Ovary (tissue), 9 donors: ENCODE measurements around the gene KIAA1328. TPM values are rescaled to one million over a fixed set of nuclear protein-coding genes. Genes with fewer than 3 reads are reported as not detected.

Experiments used
- DNase-seq, 5 donors: peaks; one replicate each; pipeline ENCODE4 v3.0.0-alpha.2; 2019 to 2020
- H3K27ac ChIP-seq, 2 donors: fragments of 200-600 bp; one replicate each; pipeline versions ENCODE4 v1.5.1 to v1.8.0; 2019 to 2022
- H3K27me3 ChIP-seq: fragments of 200-600 bp; one replicate; pipeline ENCODE4 v1.8.0; 2022
- H3K36me3 ChIP-seq: fragments of 200-600 bp; sonication (generic); one replicate; pipeline ENCODE4 v1.5.1; 2019
- H3K4me1 ChIP-seq: one replicate; pipeline ENCODE4 v1.8.1; 2013; ENCODE audit warnings: mild to moderate bottlenecking, moderate library complexity; ENCODE audit not compliant: insufficient read depth
- H3K4me3 ChIP-seq: fragments of 200-600 bp; sonication (generic); one replicate; pipeline ENCODE4 v1.5.1; 2017
- H3K9me3 ChIP-seq, 2 donors: fragments of 200-600 bp in 1 of 2; sonication (generic) in 1 of 2; one replicate each; pipeline versions ENCODE4 v1.5.1 to v1.8.1; 2013 to 2019; ENCODE audit warnings: mild to moderate bottlenecking in 1 of 2, moderate library complexity in 1 of 2
- EP300 ChIP-seq: sonication (generic); formaldehyde crosslinking; IDR thresholded peaks from one replicate; pipeline ENCODE4 v1.6.1; 2017; ENCODE audit warnings: antibody characterized with exemption
- POLR2A ChIP-seq: fragments of 450-650 bp; IDR thresholded peaks from one replicate; pipeline ENCODE4 v1.6.1; 2017; ENCODE audit warnings: antibody characterized with exemption, mild to moderate bottlenecking, moderate library complexity
- WGBS, 3 donors: extraction: QIAGEN DNeasy Blood & Tissue Kit in 1 of 3; methylation state at CpG; one replicate each; pipeline versions ENCODE4 v1.1.5 to v1.1.7; 2013 to 2017; 5-methylcytosine and 5-hydroxymethylcytosine counted together
- intact Hi-C, 4 donors: fragments of 100-400 bp; cut with DNase I; formaldehyde crosslinking; loops; one replicate each; pipeline versions ENCODE4 v1.11.0 to v1.15.1; 2022 to 2023
- polyA plus RNA-seq, 2 donors: library from polyadenylated mRNA; stranded (reverse); fragments of 200-250 nt in 1 of 2; fragments of 350-450 nt in 1 of 2; fragmentation: Illumina TruSeq in 1 of 2; extraction: RNeasy Lipid Tissue Mini Kit (QIAGEN cat#74804) in 1 of 2; gene quantifications; one replicate each; pipeline ENCODE4 v1.2.3, GENCODE V29; 2013 to 2014
- total RNA-seq, 7 donors: library from RNA; depleted of rRNA in 2 of 7; stranded (reverse); fragments of >200 nt in 2 of 7; fragmentation: NEBNext Ultra II Directional in 3 of 7; extraction: Animal tissue kit (Norgen Biotek cat#: 25700) in 3 of 7; gene quantifications; one replicate each; pipeline versions ENCODE4 v1.1.0 to v1.2.4, GENCODE V29; 2016 to 2023
- TF ChIP-seq, protein P1 (sequence below), 3 donors: fragments of 450-650 bp in 2 of 3; fragments of 200-600 bp in 1 of 3; IDR thresholded peaks; one replicate each; pipeline versions ENCODE4 v1.5.1 to v1.8.0; 2016 to 2022; ENCODE audit warnings: antibody characterized with exemption in 3 of 3, mild to moderate bottlenecking in 1 of 3
- donor health status: DM: no; HTN: no; CAD: no; lungs with moderate emphysema.
- donor health status: DM: no; HTN: no; CAD: no.
- donor health status: Bipolar disorder and iron deficiency.
- donor health status: DM: yes; HTN: yes; CAD: no.
- donor health status: DM: no; HTN: no; CAD: no.
- donor health status: DM: yes; HTN: yes; CAD: no.

The KIAA1328 gene
- total and polyA plus RNA-seq, 9 donors = 6.7 to 38.3 (median 18.7) TPM

GRCh38 chr18:37251679-37252078 is 422.8 kb downstream of the KIAA1328 start:
- intact Hi-C loops = no loop called here
- no peaks in the 10 kb centered on the region for H3K4me1 ChIP-seq
- no peak overlapping the region for H3K4me3 ChIP-seq
- 66 to 70% (median 67%) methylated on average over 3 of the region's 3 CpGs for WGBS, 3 donors
- H3K27me3 ChIP-seq = no peaks in the 10 kb centered on the region
- no peaks in the 10 kb centered on the region for H3K36me3 ChIP-seq
- TF ChIP-seq, protein P1, sequence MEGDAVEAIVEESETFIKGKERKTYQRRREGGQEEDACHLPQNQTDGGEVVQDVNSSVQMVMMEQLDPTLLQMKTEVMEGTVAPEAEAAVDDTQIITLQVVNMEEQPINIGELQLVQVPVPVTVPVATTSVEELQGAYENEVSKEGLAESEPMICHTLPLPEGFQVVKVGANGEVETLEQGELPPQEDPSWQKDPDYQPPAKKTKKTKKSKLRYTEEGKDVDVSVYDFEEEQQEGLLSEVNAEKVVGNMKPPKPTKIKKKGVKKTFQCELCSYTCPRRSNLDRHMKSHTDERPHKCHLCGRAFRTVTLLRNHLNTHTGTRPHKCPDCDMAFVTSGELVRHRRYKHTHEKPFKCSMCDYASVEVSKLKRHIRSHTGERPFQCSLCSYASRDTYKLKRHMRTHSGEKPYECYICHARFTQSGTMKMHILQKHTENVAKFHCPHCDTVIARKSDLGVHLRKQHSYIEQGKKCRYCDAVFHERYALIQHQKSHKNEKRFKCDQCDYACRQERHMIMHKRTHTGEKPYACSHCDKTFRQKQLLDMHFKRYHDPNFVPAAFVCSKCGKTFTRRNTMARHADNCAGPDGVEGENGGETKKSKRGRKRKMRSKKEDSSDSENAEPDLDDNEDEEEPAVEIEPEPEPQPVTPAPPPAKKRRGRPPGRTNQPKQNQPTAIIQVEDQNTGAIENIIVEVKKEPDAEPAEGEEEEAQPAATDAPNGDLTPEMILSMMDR (IDR thresholded peaks at IDR 0.05) = no peak
- TF ChIP-seq EP300 (no peak), POLR2A (no peak)
- DNase-seq = no peak
- no peaks in the 10 kb centered on the region for H3K9me3 ChIP-seq
- H3K27ac ChIP-seq = no peak overlapping the region

- H3K4me3 ChIP-seq = no peak overlapping the region
- 75 to 90% (median 82%) methylated on average over 3 of the region's 3 CpGs for WGBS, 3 donors
- intact Hi-C loops = no loop called here
- H3K27me3 ChIP-seq = no peaks in the 10 kb centered on the region
- no peaks in the 10 kb centered on the region for H3K4me1 ChIP-seq
- H3K9me3 ChIP-seq = no peaks in the 10 kb centered on the region
- no peak for TF ChIP-seq EP300
- TF ChIP-seq, protein P1 (IDR thresholded peaks at IDR 0.05) = no peak
- no peak for DNase-seq
- no peak overlapping the region for H3K27ac ChIP-seq
- H3K36me3 ChIP-seq = no peaks in the 10 kb centered on the region
Measured at GRCh38 chr18:37252342-37252741, 423.4 kb downstream of the KIAA1328 start.

- intact Hi-C loops = no loop called here
- Histone ChIP-seq H3K27me3 (no peaks in the 10 kb centered on the region), H3K4me3 (no peak overlapping the region), H3K4me1 (no peaks in the 10 kb centered on the region), H3K36me3 (no peaks in the 10 kb centered on the region), H3K9me3 (no peaks in the 10 kb centered on the region), H3K27ac (no peak overlapping the region)
- TF ChIP-seq, protein P1 (IDR thresholded peaks at IDR 0.05) = no peak
- TF ChIP-seq EP300 (no peak), POLR2A (no peak)
- WGBS, 3 donors = 73 to 80% (median 76%) methylated on average over 12 of the region's 12 CpGs
- DNase-seq = no peak
Measured at GRCh38 chr18:37252854-37253393, 424.0 kb downstream of the KIAA1328 start.

DNA sequence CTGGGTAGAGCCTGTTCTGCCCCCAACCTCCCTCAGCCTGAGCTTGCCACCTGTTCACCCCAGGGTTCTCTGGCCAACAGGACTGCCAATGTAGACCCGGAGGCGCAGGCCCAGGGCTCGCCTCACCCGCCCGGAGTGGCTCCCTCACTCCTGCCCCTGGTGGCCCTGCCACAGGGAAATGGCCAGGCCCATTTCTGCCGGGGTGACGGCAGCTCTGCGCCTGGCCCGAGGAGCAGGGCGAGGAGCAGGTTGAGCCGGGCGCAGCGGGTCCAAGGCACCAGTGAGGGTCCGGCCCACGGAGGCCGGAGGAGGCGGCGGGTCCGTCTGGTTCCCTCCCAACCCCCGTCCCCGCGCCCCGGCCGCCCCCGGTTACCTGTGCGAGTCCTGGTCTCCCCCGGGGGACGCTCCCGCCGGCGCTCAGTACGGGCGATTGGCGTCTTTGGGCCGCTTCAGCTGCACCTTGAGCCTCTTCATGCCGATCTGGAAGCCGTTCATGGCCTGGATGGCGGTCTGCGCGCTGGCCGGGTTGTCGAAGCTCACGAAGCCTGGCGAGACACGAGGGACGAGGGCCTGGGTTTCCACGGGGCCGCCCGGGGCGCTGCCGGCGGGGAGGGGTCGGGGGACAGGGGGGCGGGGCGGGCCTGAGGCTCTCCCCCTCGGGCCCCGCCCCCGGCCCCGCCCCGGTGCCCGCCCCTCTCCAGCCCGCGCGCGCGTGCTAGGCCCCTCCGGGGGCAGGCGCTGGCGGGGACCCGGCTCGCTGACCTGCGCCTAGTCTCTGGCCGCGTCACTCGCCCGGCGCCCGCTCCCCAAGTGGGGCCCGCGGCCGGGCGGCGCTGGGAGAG is 424.7 kb downstream of the KIAA1328 start:
- DNase-seq = peak in 2 of 5 donors; percentile 32 to 36
- Histone ChIP-seq H3K9me3 (no peaks in the 10 kb centered on the region), H3K4me1 (no peaks in the 10 kb centered on the region), H3K27ac (no peak overlapping the region), H3K27me3 (no peaks in the 10 kb centered on the region), H3K36me3 (no peaks in the 10 kb centered on the region), H3K4me3 (peak overlapping the region; percentile 21)
- no peak for TF ChIP-seq POLR2A
- TF ChIP-seq EP300 = no peak
- TF ChIP-seq, protein P1 (IDR thresholded peaks at IDR 0.05) = no peak
- intact Hi-C loops = no loop called here
- 11 to 40% (median 25%) methylated on average over 17 to 83 of the region's 83 CpGs for WGBS, 3 donors
